Suppressor macrophage treated with lipopolysaccharide for 4 hours (primary cell): ENCODE results near the gene LY6G6D.

Experiments used
- DNase-seq: peaks from one replicate; pipeline ENCODE4 v3.0.0-alpha.2; 2020

Gene LY6G6D

DNA sequence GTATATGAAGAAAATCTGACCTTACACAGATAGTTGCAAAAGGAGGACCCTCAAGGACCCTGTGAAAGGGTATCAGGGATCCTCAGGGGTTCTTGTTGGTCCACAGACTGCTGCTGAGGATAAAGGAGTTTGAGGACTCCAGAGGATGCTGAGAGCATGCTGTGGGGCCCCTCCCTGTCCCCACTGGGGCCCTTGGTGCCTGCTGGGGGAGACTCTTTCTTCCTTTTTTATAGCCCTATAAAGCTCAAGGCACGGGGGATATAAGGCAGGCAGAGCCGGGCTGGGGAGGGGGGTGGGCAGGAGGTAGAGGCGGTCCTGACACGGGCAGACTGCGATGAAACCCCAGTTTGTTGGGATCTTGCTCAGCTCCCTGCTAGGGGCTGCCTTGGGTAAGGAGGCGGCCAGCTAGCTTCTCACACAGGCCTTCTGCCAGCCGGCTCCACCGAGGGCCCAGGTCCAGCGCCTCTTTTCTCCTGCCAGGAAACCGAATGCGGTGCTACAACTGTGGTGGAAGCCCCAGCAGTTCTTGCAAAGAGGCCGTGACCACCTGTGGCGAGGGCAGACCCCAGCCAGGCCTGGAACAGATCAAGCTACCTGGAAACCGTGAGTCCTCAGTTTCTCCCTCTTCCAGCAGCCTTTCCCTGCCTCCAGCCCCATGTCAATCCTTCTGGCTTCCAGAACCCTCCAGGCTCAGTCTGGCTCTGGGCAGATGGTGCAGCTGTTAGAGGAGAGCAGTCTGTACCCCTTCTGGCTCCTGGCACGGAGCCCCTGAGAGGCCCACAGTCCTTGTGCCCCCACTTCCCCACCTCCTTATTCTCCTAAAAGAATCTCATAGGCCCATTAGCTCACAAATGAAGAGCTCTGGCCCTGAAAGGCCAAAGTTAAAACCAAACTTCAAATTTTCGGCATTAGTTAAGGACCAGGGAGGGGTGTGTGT, at the start of gene LY6G6D:
TSS of gene LY6G6D (plus strand) at position 327 of the 937 bp plus-strand sequence. CDS start at position 335, 8 bp downstream.
- no peak for DNase-seq

DNA sequence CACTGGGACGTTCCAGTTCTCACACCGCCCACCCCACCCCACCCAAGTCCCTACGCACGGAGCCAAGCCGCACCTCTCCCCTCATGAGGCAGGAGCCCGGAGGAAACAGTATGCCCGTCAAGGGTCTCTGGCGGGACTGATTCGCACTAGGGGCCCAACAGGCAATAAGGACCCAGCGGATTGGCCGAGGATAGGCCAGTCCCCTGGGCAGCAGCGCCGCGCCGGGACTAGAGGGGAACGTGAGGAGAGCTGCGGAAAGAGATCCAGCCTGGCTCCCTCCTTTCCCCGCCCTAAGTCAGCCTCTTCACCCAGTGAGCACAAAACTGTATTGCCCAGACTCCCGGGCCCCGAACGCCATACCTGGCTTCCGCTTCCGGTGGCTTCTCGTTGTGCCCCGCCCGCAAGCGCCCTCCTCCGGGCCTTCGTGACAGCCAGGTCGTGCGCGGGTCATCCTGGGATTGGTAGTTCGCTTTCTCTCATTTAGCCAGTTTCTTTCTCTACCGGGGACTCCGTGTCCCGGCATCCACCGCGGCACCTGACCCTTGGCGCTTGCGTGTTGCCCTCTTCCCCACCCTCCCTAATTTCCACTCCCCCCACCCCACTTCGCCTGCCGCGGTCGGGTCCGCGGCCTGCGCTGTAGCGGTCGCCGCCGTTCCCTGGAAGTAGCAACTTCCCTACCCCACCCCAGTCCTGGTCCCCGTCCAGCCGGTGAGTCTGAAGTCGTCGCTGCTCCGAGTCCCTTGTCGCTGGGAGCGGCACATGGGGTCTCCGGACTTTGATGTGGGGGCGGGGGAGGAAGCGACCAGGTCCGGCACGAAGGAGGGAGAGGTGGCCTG, 49.4 kb upstream of the LY6G6D start, which contains the start of gene CSNK2B:
TSS of gene CSNK2B (plus strand) at position 580 of the 836 bp plus-strand sequence. CDS start 752 bp downstream, outside the sequence.
- DNase-seq: peak; percentile 98

DNA sequence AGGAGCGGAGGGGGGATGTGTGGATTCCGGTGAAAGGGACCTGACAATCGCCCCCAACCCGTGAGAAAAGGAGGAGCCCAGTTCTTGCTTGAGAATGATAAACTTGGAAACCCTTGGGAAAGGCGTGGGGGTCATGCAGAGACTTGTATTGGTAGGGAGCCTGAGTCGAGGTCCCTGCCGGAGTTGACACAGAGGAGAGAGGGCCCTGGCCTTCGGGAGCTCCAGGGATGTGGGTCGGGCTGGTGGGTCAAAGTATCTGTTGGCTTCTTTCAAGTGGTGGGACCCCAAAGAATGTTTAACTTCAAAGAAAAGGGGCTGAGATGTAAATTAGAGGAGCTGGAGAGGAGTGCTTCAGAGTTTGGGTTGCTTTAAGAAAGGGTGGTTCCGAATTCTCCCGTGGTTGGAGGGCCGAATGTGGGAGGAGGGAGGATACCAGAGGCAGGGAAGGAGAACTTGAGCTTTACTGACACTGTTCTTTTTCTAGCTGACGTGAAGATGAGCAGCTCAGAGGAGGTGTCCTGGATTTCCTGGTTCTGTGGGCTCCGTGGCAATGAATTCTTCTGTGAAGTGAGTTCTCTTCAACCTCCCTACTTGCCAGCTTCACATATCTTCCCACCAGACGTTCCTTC, 48.7 kb upstream of the LY6G6D start:
- peak; percentile 59 for DNase-seq

DNA sequence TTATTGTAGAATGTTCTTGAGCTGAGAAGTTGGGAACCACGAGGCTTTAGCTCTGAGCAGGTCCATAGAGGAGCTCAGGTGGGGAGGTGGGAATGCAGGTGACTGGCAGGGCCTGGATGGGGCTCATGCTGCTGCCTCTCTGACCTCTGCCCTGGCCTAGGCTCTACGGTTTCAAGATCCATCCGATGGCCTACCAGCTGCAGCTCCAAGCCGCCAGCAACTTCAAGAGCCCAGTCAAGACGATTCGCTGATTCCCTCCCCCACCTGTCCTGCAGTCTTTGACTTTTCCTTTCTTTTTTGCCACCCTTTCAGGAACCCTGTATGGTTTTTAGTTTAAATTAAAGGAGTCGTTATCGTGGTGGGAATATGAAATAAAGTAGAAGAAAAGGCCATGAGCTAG, 45.5 kb upstream of the LY6G6D start, which contains the start of gene LY6G5B:
TSS of gene LY6G5B (plus strand) at position 301 of the 400 bp plus-strand sequence. CDS start 975 bp downstream, outside the sequence.
- DNase-seq: no peak

GRCh38 chr6:31676322-31676903, 38.7 kb upstream of the LY6G6D start:
- DNase-seq: no peak

DNA sequence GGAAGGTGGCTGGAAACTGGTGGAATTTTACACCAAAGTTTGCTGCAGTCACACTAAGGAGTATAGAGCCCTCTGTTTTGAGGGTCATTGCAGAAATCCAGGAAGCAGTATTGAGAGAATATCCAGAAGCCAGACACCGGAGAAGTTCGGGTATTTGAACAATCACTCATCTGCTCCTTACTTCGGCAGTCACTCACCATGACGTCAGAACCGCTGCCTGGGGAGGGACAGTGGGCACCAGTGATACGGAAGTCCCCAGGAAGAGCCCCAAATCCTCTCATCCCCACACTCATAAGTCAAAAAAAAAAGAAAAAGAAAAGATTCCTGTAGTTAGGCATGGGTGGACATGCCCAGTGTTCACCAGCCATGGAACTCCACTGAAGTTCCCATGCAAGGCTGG, 38.2 kb upstream of the LY6G6D start:
- no peak for DNase-seq

DNA sequence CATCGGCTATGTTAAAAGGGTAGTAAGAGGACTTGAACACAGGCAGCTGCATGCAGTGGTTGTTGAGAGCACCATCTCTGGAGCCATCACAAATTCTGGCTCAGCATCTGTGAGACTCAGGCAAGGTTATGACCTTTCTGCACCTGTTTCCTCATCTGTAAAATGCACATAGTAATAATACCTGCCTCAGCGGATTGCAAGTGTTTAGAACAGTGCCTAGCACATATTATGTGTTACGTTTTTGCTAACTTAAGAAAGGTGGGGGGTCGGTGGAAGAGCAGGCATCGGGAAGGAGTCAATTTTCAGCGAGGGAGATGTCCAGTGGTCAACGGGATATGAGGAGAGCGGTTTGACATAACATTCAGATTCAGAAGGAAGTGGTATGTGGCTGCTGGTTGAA, 37.2 kb upstream of the LY6G6D start:
- no peak for DNase-seq

DNA sequence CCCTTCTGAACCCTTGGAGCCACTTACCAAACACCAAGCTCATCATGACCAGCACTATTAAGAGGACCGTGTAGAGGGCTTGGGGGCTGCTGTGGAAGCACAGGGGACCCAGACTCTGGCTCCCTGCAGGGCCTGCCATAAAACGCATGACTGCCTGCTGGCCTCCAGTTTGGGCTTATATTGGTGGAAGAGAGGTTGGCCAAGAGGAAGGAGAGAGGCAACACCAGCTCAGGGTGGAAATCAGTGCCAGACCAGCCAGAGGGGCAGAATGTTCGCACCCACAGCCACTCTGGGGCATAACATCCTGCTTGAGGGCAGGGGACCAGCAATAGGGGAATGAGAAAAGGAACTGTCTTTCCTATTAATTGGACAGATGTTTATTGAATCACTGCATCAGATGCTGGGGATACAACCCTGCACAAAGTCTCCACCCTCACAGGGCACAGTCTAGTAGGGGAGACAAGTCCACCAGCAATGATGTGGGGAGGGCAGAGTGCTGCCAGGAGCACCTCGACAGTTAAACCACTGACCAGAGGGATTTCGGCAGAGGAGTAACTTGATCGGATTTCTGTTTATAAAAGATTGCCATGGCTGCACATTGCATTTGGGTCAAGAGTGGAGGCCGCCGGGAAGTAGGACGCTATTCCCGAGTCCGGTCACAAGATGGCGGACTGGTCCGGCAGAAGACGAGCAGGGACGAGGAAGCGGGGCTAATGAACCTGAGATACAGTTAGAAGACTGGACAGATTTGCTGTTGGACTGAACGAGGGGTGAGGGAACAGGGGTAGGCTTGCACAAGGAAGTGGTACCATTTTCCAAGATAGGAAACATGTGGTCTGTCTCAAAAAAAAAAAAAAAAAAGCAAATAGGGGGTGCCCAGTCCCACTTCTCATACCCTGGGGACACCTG, 34.7 kb upstream of the LY6G6D start, which contains the start of gene LY6G5C:
TSS of gene LY6G5C (minus strand) at position 842 of the 909 bp plus-strand sequence. CDS start at position 148, 694 bp downstream.
- DNase-seq: peak; percentile 81

DNA sequence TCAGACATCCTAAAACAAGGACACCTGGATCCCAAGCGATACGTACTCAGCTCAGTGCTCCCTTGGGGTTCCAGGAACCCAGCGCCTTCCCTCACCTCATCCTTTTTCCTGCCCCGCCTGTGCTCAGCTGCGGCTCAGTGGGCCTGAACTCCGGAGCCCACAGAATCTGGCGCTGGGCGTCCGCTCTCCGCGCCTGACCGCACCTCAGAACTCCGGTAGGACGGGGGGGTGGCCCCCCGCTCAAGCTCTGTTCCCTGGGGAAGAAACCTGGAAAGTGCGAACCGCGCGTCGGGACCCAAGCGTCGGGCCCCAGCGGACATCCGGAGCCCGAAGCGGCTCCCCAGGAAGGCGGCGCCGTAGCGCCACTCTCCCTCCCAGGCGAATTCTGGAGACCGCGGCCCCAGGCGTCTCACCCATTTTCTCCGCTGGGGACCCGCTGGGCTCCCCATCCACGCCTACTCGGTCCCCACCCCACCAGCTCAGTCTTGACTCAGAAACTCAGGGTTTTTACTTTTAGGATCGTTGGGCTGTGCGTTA, 33.9 kb upstream of the LY6G6D start:
- peak; percentile 56 for DNase-seq

GRCh38 chr6:31683591-31683990, 31.6 kb upstream of the LY6G6D start:
- no peak for DNase-seq

DNA sequence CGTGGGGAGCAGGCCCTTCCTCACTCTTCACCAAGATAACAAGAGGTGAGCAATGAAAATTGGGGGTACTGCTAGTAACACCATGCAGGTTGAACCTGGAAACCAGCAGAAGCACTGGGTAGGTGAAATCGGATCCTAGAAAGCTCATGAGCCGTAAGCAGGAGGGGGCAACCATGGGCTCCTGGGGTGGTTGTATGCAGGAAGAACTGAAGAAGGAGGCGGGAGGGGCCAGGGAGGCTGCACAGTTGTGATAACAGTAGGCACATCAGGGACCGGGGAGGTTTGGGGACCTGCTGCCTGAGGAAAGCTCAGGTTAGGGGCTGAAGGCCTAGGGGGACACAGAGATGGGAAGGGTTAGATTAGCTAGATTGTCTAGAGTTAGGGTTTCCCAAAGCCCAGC, 28.7 kb upstream of the LY6G6D start:
- no peak for DNase-seq

- DNase-seq: no peak
These were observed 27.8 kb upstream of the LY6G6D start for GRCh38 chr6:31687321-31687720.

- DNase-seq: no peak
These were observed 27.1 kb upstream of the LY6G6D start for GRCh38 chr6:31687860-31688693.

GRCh38 chr6:31689249-31690110, 25.7 kb upstream of the LY6G6D start:
- DNase-seq: no peak

- peak; percentile 33 for DNase-seq
These were observed 24.7 kb upstream of the LY6G6D start for GRCh38 chr6:31690231-31691077.

DNA sequence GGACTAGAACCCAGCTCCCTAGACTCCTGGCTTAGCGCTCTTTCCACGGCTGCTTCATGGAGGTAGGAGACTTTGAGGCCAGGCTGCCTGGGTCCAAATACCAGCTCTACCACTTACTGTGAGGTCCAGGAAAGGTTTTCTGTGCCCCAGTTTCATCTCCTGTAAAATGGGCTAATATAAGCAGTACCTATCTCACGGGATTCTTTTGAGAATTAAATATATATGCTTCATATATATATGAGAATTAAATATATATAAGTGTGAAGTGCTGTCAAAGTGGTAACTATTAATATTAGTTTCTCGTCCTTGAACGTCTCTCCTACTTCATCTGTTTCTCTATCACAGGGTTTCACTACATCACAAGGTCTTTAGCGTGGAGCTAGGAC, 24.1 kb upstream of the LY6G6D start:
- no peak for DNase-seq

DNA sequence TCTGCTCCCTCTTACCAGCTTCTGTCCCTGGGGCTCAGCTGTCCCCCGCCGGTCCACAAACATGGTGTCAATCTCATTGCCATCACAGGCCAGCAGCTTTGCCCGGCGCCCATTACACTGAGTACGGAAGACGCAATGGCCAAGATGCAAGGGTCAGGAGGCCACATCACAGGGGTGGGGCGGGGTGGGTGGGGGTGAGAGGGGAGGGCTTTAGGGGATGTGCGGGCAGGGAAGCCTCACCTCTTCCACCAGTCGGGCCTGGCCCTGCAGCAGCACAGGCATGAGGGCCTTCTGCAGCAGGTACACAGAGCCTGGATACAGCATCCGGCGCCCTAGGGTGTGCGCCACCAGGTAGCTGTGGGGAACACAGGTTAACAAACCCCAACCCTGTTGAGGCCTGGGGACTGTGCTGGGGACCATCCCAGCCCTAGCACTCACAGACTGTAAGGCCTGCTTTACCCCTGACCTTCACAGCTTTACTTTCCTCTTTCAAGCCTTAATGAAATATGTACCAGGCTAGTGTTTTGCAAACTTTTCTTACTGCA, 23.5 kb upstream of the LY6G6D start:
- no peak for DNase-seq

DNA sequence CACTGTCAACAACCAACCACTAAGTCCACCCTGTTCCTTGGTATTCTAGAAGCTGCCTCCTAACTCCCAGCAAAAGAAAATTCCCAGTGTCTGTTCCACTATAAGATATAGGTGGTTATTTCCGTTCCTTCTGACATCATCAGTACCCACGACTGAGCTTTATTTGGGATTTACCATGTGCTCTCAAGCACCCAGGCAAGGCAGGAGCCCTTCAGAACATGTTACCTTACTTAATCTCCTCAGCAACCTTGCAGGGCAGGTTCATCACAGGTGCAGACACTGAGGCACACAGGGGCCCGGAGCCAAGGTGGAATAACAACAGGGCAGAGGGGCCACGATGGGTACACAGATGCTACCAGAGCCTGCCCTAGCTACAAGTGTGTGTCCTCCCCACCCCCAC, 22.8 kb upstream of the LY6G6D start:
- no peak for DNase-seq
